Gastrocnemius medialis (tissue), 4 donors: ENCODE measurements around the gene IRX3.

ENCODE experiments used
- POLR2A ChIP-seq, 2 donors: fragments of 450-650 bp; IDR thresholded peaks; one replicate each; pipeline ENCODE4 v1.6.1; 2017; ENCODE audit warnings: antibody characterized with exemption in 2 of 2, mild to moderate bottlenecking in 2 of 2, moderate library complexity in 2 of 2
- TF ChIP-seq, protein P1 (sequence below), 5 experiments: fragments of 450-650 bp in 3 of 5; fragments of 200-600 bp in 2 of 5; sonication (generic) in 2 of 5; IDR thresholded peaks in 4 of 5; conservative IDR thresholded peaks in 1 of 5; 1 replicate in 4 of 5; 2 replicates in 1 of 5; pipeline ENCODE4 v1.5.1; 2016 to 2019; ENCODE audit warnings: antibody characterized with exemption in 5 of 5, mild to moderate bottlenecking in 3 of 5, moderate library complexity in 3 of 5

DNA sequence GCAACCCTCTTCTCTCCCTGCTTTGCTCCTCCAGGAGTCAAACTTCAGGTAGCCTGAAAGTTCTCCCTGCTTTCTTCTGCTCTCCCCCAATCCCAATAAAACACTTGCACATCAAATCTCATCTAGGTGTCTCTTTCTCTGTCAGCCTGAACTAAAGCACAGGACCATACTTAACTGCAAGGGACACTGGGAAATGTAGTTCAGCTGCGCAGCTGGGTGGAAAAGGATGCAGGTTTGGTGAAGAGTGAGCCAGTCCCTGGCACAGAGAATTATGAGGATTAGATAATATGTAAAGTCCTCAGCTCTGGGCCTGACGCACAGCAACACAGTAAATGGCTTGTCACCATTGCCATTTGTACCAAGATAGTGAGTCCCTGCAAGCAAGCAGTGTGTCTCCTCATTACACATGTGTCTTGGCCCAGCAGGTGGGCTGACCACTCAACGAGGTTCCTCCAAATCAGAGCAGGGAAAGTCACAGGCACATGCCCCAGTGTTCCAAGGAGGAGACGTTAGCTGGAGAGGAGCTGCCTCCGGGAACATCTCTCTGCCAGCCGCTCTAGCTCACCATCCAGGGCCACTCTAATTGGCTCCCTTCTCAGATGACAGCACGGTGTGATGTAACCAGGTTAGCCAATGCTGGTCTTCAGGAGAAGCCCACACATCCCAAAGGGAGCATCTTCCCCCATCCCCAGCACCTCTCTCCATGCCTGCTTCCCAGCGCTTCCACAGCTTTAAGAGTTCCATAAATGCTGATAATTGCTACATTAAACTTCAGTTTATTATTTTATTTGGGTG lies 29.7 kb upstream of the IRX3 start:
- TF ChIP-seq, protein P1, sequence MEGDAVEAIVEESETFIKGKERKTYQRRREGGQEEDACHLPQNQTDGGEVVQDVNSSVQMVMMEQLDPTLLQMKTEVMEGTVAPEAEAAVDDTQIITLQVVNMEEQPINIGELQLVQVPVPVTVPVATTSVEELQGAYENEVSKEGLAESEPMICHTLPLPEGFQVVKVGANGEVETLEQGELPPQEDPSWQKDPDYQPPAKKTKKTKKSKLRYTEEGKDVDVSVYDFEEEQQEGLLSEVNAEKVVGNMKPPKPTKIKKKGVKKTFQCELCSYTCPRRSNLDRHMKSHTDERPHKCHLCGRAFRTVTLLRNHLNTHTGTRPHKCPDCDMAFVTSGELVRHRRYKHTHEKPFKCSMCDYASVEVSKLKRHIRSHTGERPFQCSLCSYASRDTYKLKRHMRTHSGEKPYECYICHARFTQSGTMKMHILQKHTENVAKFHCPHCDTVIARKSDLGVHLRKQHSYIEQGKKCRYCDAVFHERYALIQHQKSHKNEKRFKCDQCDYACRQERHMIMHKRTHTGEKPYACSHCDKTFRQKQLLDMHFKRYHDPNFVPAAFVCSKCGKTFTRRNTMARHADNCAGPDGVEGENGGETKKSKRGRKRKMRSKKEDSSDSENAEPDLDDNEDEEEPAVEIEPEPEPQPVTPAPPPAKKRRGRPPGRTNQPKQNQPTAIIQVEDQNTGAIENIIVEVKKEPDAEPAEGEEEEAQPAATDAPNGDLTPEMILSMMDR (IDR thresholded peaks at IDR 0.05 in 4 of 5, conservative IDR thresholded peaks at IDR 0.05 in 1 of 5), result no peak
- TF ChIP-seq POLR2A (IDR thresholded peaks at IDR 0.05), result no peak
